ENCODE data around the gene HSD17B2.

Gene HSD17B2

DNA sequence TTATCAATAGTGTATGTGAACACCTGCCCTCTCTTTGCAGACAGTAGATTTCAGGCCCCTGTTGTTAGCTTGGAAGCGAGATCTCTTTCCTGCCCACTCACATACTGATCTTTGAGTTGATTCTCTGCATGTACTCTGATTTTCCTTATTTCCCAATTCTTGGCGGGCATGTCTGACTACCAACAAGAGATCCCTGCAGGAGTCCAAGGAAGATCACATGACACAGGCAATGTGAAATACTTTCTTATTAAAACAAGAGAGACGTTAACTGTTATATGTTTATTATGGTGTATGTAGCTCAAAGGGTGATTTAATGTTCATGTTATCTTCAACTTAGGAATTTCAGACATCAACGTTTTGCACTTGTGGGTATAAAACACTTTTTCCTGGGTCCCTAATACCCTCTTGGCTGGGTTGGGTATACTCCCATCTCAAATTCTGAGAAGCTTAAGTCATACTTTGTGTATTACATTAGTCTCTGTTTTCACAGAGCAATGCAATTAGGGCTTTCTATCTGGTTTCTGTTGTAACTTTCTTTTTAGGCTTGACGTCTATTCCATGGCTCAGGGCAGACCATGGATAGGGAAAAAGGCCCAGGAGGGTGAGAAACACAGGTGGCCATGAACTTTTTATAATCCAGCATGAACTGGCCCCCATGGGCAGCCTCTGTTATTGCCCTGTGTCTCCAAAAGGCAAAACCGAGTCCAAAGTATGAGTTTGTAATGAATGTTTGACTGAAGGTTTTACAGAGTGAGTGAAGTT is 32.2 kb downstream of the HSD17B2 start:
- Mint-ChIP-seq H3K27me3 (peaks cover 34% of the 10 kb centered on the region), H3K36me3 (ENCODE audit: low read depth) (no peaks in the 10 kb centered on the region), H3K4me1 (ENCODE audit: low read depth) (peaks cover 2% of the 10 kb centered on the region), H3K4me3 (no peak overlapping the region), H3K9me3 (no peaks in the 10 kb centered on the region), H3K27ac (no peak overlapping the region)
- DNase-seq: no peak

DNA sequence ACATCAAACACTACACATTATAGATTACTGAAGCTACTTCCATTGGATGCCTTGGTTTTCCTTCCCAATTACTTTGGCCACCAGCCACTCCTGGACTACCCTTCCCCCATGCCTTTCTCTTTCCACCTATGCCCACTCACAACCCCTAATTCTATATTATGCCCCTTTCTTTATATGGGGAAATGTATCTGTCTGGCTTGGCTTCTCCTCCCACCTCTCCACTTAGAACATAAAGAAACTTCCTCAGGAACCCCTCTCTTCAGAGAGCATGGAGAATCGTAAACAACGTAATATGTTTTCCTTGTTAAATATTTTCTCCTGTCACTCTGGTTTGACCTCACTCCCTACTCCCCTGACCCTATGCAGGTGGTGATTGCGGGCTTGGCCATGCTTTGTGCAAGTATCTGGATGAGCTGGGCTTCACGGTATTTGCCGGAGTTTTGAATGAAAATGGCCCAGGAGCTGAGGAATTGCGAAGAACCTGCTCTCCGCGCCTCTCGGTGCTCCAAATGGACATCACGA is 32.8 kb downstream of the HSD17B2 start:
- no peak for DNase-seq
- Mint-ChIP-seq H3K4me3 (no peak overlapping the region), H3K36me3 (ENCODE audit: low read depth) (no peaks in the 10 kb centered on the region), H3K4me1 (ENCODE audit: low read depth) (peaks cover 2% of the 10 kb centered on the region), H3K27me3 (peaks cover 39% of the 10 kb centered on the region), H3K27ac (no peak overlapping the region), H3K9me3 (no peaks in the 10 kb centered on the region)

DNA sequence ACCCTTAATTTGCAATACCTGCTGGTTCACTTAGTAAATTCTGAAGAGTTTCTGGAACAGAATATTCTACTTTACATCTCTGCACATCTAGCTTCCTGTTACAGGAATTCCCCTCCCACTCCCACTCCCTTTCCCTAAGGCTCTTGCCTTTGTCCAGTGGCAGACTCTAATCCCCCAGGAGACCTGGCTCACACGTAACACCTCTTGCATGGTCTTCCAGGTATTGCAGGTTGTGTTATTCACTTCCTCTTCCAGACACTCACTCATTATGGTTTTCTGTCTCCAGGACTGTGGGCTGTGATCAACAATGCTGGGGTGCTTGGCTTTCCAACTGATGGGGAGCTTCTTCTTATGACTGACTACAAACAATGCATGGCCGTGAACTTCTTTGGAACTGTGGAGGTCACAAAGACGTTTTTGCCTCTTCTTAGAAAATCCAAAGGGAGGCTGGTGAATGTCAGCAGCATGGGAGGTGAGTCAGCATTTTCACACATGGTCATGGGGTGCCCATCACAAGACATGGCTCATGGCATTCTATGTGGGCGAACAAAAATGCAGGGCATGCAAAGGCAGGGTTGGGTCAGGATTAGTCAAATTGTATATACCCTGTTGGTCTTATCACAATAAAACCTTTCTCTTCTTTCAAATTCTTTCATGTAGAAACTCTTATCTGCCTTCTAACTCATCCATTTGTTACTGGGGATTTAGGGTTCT is 35.8 kb downstream of the HSD17B2 start:
- Mint-ChIP-seq H3K27me3 (peaks cover 48% of the 10 kb centered on the region), H3K9me3 (no peaks in the 10 kb centered on the region), H3K36me3 (ENCODE audit: low read depth) (no peaks in the 10 kb centered on the region), H3K27ac (no peak overlapping the region), H3K4me1 (ENCODE audit: low read depth) (peaks cover 8% of the 10 kb centered on the region), H3K4me3 (no peak overlapping the region)
- DNase-seq: no peak

DNA sequence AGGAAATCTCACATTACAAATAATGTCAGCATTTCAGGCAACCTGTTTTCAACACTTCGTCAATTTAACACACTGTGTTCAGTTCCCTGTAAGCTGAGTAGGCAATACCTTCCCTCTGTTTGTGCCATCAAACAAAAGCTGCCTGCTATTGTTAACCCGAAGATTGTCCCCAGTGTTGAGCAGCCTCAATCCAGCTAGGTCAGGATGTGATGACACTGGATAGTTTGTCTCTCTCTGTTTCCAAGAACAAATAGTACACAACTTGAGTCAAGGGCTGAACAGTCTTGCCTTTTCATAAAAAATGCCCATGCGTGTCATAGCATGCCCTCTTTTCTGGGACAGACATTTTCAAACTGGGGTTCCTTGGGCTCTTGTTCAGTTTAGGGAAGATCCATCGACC is 36.4 kb downstream of the HSD17B2 start:
- Mint-ChIP-seq H3K36me3 (ENCODE audit: low read depth) (no peaks in the 10 kb centered on the region), H3K4me3 (no peak overlapping the region), H3K9me3 (no peaks in the 10 kb centered on the region), H3K27ac (no peak overlapping the region), H3K4me1 (ENCODE audit: low read depth) (peaks cover 8% of the 10 kb centered on the region), H3K27me3 (peaks cover 48% of the 10 kb centered on the region)
- no peak for DNase-seq

DNA sequence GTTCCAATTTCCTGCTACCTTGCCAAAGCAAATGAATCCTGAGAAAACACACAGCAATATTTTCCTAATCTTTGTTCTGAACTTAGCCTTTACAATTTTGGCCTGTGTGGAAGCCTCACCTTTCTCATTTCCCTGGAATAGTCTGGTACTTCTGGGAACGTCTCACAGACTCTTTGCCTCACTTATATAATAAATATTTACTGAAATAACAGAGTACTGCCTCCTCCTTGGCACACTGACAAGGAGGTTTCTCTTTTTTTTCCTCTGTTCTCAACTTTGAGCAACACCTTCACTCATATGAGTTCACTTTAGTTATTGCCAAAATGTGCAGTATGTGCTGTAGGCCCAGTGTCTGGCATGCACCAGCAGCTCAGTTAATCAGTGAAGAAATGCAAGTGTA is 37.3 kb downstream of the HSD17B2 start:
- Mint-ChIP-seq H3K27me3 (peaks cover 51% of the 10 kb centered on the region), H3K4me3 (no peak overlapping the region), H3K36me3 (ENCODE audit: low read depth) (no peaks in the 10 kb centered on the region), H3K9me3 (peaks cover 5% of the 10 kb centered on the region), H3K27ac (no peak overlapping the region), H3K4me1 (ENCODE audit: low read depth) (peaks cover 8% of the 10 kb centered on the region)
- DNase-seq: no peak

DNA sequence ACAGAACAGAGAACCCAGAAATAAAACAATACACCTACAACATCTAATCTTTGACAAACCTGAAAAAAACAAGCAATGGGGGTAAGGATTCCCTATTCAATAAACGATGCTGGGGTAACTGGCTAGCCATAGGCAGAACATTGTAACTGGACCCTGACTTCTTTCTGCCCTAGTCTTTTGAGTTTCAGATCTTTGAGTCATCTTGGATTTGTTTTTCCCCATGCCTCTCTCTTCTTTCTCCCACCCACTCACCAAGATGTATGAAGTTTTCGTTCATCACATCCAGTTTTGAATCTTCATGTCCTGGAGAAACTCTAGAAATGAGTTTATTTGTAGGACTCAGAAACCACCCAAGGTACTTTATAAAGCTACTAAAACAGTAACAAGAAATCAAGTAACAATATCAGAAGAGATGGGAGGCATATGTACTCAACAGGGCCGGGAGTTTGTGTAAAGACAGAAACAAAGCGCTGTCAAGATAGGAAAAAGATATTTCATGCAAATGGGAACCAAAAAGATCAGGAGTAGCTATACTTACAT is 39.0 kb downstream of the HSD17B2 start:
- Mint-ChIP-seq H3K36me3 (ENCODE audit: low read depth) (no peaks in the 10 kb centered on the region), H3K27me3 (peaks cover 53% of the 10 kb centered on the region), H3K4me1 (ENCODE audit: low read depth) (peaks cover 8% of the 10 kb centered on the region), H3K27ac (no peak overlapping the region), H3K4me3 (no peak overlapping the region), H3K9me3 (peaks cover 10% of the 10 kb centered on the region)
- no peak for DNase-seq

DNA sequence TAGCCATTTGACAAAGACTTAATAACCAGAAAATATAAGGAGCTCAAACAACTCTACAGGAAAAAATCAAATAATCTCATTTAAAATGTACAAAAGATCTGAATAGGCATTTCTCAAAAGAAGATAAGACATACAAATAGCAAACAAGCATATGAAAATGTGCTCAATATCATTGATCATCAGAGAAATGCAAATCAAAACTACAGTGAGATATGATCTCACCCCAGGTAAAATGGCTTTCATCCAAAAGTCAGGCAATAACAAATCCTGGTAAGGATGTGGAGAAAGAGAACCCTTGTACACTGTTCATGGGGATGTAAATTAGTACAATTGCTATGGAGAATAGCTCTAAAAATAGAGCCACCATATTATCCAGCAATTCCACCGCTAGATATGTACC is 43.1 kb downstream of the HSD17B2 start:
- Mint-ChIP-seq H3K27ac (no peak overlapping the region), H3K4me3 (no peak overlapping the region), H3K27me3 (peaks cover 49% of the 10 kb centered on the region), H3K36me3 (ENCODE audit: low read depth) (no peaks in the 10 kb centered on the region), H3K9me3 (peaks cover 10% of the 10 kb centered on the region), H3K4me1 (ENCODE audit: low read depth) (peaks cover 15% of the 10 kb centered on the region)
- no peak for DNase-seq

DNA sequence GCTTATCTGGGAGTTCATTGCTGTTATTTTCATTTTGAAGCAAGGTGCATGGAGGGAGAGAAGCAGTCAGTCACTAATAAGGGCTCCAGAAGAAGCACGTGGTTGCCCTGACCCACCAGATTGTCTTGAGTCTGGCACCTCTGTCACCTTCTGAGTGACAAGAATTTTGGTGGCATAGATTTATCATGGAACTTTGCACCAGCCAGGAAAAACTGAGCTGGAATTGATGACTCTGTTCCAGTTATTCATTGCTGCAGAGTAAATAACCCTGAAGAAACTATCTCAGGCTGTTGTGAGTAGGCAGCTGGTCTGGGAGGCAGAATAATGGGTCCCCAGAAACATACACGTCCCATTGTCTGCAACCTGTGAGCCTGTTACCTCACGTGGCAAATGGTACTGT is 44.8 kb downstream of the HSD17B2 start:
- no peak overlapping the region for H3K27ac Mint-ChIP-seq

DNA sequence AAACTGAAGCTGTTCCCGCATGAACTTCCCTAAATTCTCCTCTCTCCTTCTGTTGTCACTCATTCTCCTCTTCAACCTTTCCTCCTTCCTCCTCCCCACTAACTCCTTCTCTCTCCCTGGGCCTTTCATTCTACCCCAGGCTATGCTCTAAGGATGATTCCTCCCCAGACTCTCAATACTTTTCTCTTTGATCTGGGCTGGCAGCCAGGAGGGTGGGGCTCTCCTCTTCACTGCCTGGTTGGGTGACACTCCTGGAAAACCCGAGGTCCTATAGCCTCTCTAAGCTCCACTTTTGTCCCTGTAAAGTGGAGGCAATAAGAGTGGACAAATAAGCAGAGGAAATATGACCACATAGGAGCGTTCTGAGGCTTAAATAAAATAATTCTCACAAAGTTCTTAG is 46.2 kb downstream of the HSD17B2 start:
- Mint-ChIP-seq H3K9me3 (peaks cover 10% of the 10 kb centered on the region), H3K27ac (no peak overlapping the region), H3K27me3 (peaks cover 54% of the 10 kb centered on the region), H3K36me3 (ENCODE audit: low read depth) (no peaks in the 10 kb centered on the region), H3K4me1 (ENCODE audit: low read depth) (peaks cover 8% of the 10 kb centered on the region), H3K4me3 (no peak overlapping the region)
- no peak for DNase-seq

More for the DNA sequence above, 44.8 kb downstream of the HSD17B2 start:
- Mint-ChIP-seq H3K4me1 (ENCODE audit: low read depth) (peaks cover 8% of the 10 kb centered on the region), H3K27me3 (peaks cover 53% of the 10 kb centered on the region), H3K36me3 (ENCODE audit: low read depth) (no peaks in the 10 kb centered on the region), H3K4me3 (no peak overlapping the region), H3K9me3 (peaks cover 10% of the 10 kb centered on the region)
- no peak for DNase-seq

DNA sequence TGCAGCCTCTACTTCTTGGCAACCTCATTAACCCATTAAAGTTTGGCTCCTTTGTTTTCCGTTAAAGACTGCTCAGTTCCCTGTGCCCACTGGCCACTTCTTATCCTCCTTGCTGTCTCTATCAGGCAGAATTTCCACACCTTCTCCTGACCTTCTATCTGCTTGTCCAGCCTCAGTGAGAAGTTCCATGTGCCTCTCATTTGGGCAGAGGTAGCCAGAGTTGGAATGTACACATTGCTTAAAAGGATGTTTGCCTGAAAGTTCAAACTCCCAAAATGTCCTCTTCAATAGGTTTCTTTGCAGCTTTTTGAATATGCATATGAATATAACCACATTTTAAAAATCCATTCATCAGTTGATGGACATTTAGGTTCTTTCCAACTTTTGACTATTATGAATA is 47.0 kb downstream of the HSD17B2 start:
- peaks cover 8% of the 10 kb centered on the region for H3K4me1 Mint-ChIP-seq (ENCODE audit: low read depth)
- no peak overlapping the region for H3K27ac Mint-ChIP-seq
- no peak overlapping the region for H3K4me3 Mint-ChIP-seq
- no peak for DNase-seq
- peaks cover 58% of the 10 kb centered on the region for H3K27me3 Mint-ChIP-seq
- no peaks in the 10 kb centered on the region for H3K36me3 Mint-ChIP-seq (ENCODE audit: low read depth)
- peaks cover 6% of the 10 kb centered on the region for H3K9me3 Mint-ChIP-seq

DNA sequence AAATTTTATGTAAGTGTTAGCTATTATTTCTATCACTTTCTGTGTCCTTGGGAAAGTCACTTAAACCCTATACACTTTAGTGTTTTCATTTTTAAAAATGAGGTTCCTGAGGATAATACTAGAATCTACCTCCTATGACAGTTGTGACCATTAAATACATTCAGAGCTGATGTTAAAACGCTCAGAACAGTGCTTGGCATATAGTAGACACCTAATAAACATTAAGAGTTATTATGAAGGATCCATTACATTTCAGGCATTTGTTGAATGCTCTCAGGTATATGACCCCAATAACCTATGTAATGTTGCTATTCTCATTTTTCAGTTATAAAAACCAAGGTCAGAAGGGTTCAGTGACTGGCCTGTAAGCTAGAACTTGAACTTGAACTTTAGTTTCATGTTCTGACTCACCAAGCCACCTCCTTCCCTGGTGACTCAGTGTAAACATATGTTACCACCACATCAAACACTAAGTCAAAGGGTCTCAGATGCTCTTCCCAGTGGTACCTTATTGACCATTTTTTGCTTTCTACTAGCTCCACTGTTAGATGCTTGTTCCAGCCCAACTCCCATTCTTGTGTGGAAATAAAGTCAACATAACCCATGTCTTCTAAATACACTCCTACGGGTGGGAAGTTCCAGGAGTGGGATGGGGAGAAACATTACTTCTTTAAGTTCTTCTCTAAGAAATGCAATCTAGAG is 47.6 kb downstream of the HSD17B2 start:
- Mint-ChIP-seq H3K4me3 (no peak overlapping the region), H3K4me1 (ENCODE audit: low read depth) (peaks cover 8% of the 10 kb centered on the region)

DNA sequence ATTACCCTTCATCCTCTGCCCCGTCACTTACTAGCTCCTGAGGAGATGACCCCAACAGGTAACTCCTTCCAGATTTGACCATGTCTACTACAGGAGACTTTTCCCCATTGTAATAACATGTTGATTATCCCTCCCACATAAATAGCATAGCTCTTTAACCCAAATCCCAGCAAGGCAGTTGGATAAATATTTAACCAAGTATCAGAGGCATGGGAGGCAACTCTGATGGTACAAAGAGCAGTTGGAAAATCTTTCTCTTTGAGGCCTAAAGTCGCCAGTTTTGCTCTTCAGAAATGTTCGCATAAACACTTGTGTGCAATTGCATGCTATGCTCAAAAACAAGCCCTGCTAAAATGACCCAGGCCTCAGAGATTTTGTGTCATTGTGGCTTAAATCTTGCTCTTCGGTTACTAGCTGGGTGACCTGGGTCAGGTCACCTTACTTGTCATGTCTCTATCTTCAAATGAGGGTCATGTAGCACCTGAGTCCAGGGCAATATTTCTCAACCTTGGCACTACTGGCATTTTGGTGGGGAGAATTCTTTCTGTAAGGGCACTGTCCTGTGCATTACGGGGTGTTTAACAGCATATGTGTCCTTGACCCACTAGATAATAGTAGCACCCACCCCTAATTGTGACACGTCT is 48.8 kb downstream of the HSD17B2 start:
- peaks cover 48% of the 10 kb centered on the region for H3K27me3 Mint-ChIP-seq

More for the DNA sequence above, 47.6 kb downstream of the HSD17B2 start:
- Mint-ChIP-seq H3K36me3 (ENCODE audit: low read depth) (no peaks in the 10 kb centered on the region), H3K27me3 (peaks cover 56% of the 10 kb centered on the region), H3K27ac (no peak overlapping the region), H3K9me3 (peaks cover 4% of the 10 kb centered on the region)
- DNase-seq: no peak

DNA sequence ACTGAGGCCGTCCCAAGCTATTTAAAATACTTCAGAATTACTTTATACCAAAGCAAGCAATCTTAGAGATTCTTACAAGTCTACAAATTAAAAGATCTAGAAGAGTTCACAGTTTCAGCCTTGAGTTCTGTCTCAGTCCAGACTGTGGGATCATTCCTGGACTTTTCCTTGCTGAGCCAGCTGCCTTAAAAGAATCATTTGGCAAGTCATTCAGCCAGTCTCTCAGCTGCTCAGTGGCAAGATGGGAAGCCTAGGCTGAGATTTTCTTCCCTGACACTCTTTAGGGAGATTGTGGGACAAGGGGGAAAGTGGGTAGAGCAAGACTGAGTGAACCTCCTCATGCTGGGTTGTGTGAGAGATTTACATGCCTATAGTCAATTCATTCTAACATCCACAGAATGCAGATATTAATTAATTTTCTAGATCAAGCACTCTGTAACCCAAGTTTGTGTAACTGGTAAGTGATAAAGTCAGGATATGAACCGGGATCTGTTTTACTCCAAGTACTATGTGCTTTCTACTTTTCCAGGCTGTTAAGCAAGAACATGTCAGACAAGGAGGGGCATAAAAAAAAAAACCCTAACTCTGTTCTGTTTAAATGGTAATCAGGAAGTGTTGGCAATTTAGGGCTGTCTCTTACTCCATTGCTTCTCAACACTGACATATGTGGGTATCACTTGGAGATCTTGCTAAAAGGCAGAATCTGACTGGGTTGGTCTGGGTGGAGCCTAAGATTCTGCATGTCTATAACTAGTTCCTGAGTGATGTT is 50.1 kb downstream of the HSD17B2 start:
- no peak overlapping the region for H3K27ac Mint-ChIP-seq
- H3K4me1 Mint-ChIP-seq (ENCODE audit: low read depth): peaks cover 8% of the 10 kb centered on the region
- H3K4me3 Mint-ChIP-seq: no peak overlapping the region
- peaks cover 36% of the 10 kb centered on the region for H3K27me3 Mint-ChIP-seq
- DNase-seq: no peak
- H3K36me3 Mint-ChIP-seq (ENCODE audit: low read depth): no peaks in the 10 kb centered on the region
- no peaks in the 10 kb centered on the region for H3K9me3 Mint-ChIP-seq

More for the DNA sequence above, 48.8 kb downstream of the HSD17B2 start:
- no peaks in the 10 kb centered on the region for H3K36me3 Mint-ChIP-seq (ENCODE audit: low read depth)
- H3K4me1 Mint-ChIP-seq (ENCODE audit: low read depth): peaks cover 8% of the 10 kb centered on the region
- H3K27ac Mint-ChIP-seq: no peak overlapping the region
- DNase-seq: no peak
- H3K9me3 Mint-ChIP-seq: no peaks in the 10 kb centered on the region
- no peak overlapping the region for H3K4me3 Mint-ChIP-seq
